Fibroblast of the aortic adventitia (primary cell): ENCODE data around the gene OR10H2. TPM values are rescaled to one million over a fixed set of nuclear protein-coding genes. Genes with fewer than 3 reads are reported as not detected.

Experiments used
- DNase-seq: peaks from one replicate; pipeline ENCODE4 v3.0.0-alpha.2; 2010; ENCODE audit warnings: low read depth
- H3K4me3 ChIP-seq: 2 replicates; pipeline ENCODE4 v1.5.1; 2011; ENCODE audit warnings: low read depth, mild to moderate bottlenecking, control low read depth, low read length, moderate library complexity
- CTCF ChIP-seq: IDR thresholded peaks from 2 replicates; pipeline ENCODE4 v1.5.1; 2011; ENCODE audit warnings: mild to moderate bottlenecking, low read length, control low read depth, inconsistent platforms; ENCODE audit not compliant: insufficient read depth
- total RNA-seq: library from RNA; depleted of rRNA; stranded (reverse); fragments of >200 nt; gene quantifications from 2 replicates; pipeline ENCODE4 v1.2.3, GENCODE V29; 2012; ENCODE audit warnings: low replicate concordance

OR10H2 gene
- total RNA-seq, 1 donor: not detected

GRCh38 chr19:15730538-15730937 is 2.7 kb downstream of the OR10H2 start:
- no peak overlapping the region for H3K4me3 ChIP-seq
- DNase-seq: no peak
- TF ChIP-seq CTCF: no peak

GRCh38 chr19:15732388-15732787 is 4.6 kb downstream of the OR10H2 start:
- H3K4me3 ChIP-seq: no peak overlapping the region
- TF ChIP-seq CTCF: no peak
- DNase-seq: no peak

DNA sequence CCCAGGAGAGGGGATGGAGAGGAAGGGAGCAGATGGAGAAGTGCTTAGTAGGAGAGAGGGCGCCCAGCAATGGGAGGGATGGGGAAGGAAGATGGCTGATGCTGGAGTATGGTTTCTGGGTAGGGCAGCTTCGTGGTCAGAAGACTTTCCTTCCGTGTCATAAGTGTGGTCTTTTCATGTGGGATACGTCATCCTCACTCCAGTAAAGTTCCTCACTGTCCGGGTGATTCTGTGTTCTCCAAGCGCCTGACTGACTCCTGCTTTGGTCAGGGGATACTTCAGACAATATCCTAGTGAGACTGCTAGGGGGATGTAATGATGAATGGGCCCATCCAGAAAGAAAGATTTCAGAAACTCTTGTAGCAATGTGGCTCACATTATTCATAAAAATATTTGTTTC is 6.1 kb downstream of the OR10H2 start:
- DNase-seq: no peak
- H3K4me3 ChIP-seq: no peak overlapping the region
- TF ChIP-seq CTCF: no peak

DNA sequence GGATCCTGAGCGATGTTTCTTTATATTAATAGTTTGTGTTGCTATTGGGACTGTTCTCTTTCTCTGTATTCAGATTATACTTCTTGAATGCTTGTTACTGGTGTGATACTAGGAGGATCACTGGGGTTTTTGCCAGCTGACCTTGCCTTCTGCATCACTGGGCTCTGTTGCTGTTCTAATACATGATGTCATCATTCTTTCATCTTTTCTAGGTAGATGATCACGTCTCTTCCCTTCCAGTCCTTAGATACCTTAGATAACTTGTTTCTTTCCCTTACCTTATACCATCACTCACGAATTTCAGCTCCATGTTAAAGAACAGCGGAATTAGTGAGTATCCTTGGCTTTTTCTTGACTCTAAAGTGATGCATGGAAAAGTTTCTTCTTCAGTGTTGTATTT is 9.9 kb downstream of the OR10H2 start, which contains the start of gene OR10H3:
Gene OR10H3 (plus strand): TSS at position 264 of the 400 bp plus-strand sequence. CDS start 3,408 bp downstream, outside the sequence.
- TF ChIP-seq CTCF: no peak
- no peak within 1 kb of the TSS for H3K4me3 ChIP-seq
- no peak for DNase-seq

- no peak for DNase-seq
- no peak overlapping the region for H3K4me3 ChIP-seq
- TF ChIP-seq CTCF: no peak
Measured at GRCh38 chr19:15740785-15741184, 13.0 kb downstream of the OR10H2 start.

GRCh38 chr19:15748239-15748638 is 20.4 kb downstream of the OR10H2 start:
- no peak overlapping the region for H3K4me3 ChIP-seq
- DNase-seq: no peak
- TF ChIP-seq CTCF: no peak

DNA sequence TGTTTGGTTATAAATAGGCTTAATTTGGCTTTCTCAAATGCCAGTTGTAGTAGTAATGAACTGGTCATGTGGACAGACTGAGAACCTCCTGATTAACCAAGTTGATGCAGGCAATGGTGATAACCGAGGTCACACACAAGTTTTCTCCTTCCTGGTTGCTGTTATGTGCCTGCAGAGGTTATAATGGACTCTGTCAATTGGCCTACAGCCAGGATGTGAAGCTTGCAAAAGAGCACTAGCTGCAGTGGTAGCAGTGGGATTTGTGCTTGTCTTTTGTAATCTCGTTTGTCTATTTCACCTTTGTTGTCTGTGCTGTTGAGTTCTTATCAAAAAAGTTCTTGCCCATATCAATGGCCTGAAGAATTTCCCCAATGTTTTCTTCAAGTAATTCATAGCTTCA is 30.6 kb downstream of the OR10H2 start:
- no peak for TF ChIP-seq CTCF
- no peak for DNase-seq
- H3K4me3 ChIP-seq: no peak overlapping the region
